Measurements from ENCODE around the gene ZDHHC11B.
"Not testable (repeated sequence)": the region's sequence is repeated elsewhere in the genome, so short reads cannot be mapped to it uniquely, and the experiment has no call there.

GRCh38 chr5:772931-773330, 11.6 kb downstream of the ZDHHC11B start:
- not testable (repeated sequence) for TF ChIP-seq CTCF, POLR2A (IDR thresholded peaks at IDR 0.05)
